ENCODE data around the gene NFE2L1. TPM values are rescaled to one million over a fixed set of nuclear protein-coding genes. Genes with fewer than 3 reads are reported as not detected.

NFE2L1 gene
- total RNA-seq, 1 experiment from 2014 or later: 135 TPM

- ChIA-PET CTCF (no interaction called here), RAD21 (ENCODE audit: low non-redundant PET in 1 of 2, low total read pairs in 2 of 2, uncharacterized antibody in 2 of 2, unreplicated experiment in 2 of 2) (no interaction called here), POLR2A (no interaction called here)
- ATAC-seq: no peak
- TF ChIP-seq EZH2phosphoT487 (IDR thresholded peaks at IDR 0.05; ENCODE audit: borderline replicate concordance): no peak
- no peak for TF ChIP-seq POLR2A (IDR thresholded peaks at IDR 0.05; ENCODE audit: borderline replicate concordance, extremely low read depth, insufficient read depth, insufficient read length)
- Histone ChIP-seq H4K20me1 (ENCODE audit: insufficient read depth) (no peaks in the 10 kb centered on the region), H3K9ac (ENCODE audit: low read length) (no peak overlapping the region), H3K4me3 (replicated peaks in 1 of 2; ENCODE audit: low read depth in 1 of 2, low read length in 2 of 2) (no peak overlapping the region), H3K9me2 (ENCODE audit: insufficient read depth) (no peaks in the 10 kb centered on the region), H3K4me1 (ENCODE audit: control insufficient read depth in 1 of 2, insufficient read depth in 2 of 2, low read length in 2 of 2) (peaks cover 5 to 17% of the 10 kb centered on the region in 2 experiments; a peak in 3 of 4 replicates), H3K4me2 (ENCODE audit: low read length) (peak overlapping the region; percentile 75), H3K79me2 (ENCODE audit: insufficient read depth, low read length) (no peaks in the 10 kb centered on the region), H3K9me3 (ENCODE audit: control insufficient read depth in 1 of 2, insufficient read depth in 1 of 2, low read depth in 1 of 2, low read length in 2 of 2) (no peaks in the 10 kb centered on the region), H3K36me3 (ENCODE audit: control insufficient read depth in 1 of 2, insufficient read depth in 2 of 2, low read length in 2 of 2) (no peaks in the 10 kb centered on the region), H3K27me3 (ENCODE audit: insufficient read depth, low read length) (no peaks in the 10 kb centered on the region), H2AFZ (ENCODE audit: low read depth, low read length, poor library complexity, severe bottlenecking) (peak overlapping the region; percentile 55), H3K27ac (ENCODE audit: low read depth, low read length) (no peak overlapping the region)
- intact Hi-C loops (cut with micrococcal nuclease): no loop called here
- no peak for DNase-seq (ENCODE audit: low read depth, low spot score)
- no TSS peak for BruUV-seq (replicated peaks)
Measured at GRCh38 chr17:48012654-48013053, 35.5 kb upstream of the NFE2L1 start.

- H2AFZ ChIP-seq (ENCODE audit: low read depth, low read length, poor library complexity, severe bottlenecking): no peak overlapping the region
- no peak overlapping the region for H3K4me3 ChIP-seq (replicated peaks in 1 of 2; ENCODE audit: low read depth in 1 of 2, low read length in 2 of 2)
- H3K9ac ChIP-seq (ENCODE audit: low read length): no peak overlapping the region
- H3K27me3 ChIP-seq (ENCODE audit: insufficient read depth, low read length): no peaks in the 10 kb centered on the region
- H3K4me1 ChIP-seq (ENCODE audit: control insufficient read depth in 1 of 2, insufficient read depth in 2 of 2, low read length in 2 of 2): peaks cover 5 to 20% of the 10 kb centered on the region in 2 experiments; a peak in 3 of 4 replicates
- no peaks in the 10 kb centered on the region for H3K36me3 ChIP-seq (ENCODE audit: control insufficient read depth in 1 of 2, insufficient read depth in 2 of 2, low read length in 2 of 2)
- CTCF ChIA-PET: interaction anchor here (1.3 to 8.5 kb wide), 4 partner anchors 65 to 172 kb away, joined by 3 to 86 read pairs (median 44); partner anchors contain the start of gene SCRN2
- no peaks in the 10 kb centered on the region for H3K9me2 ChIP-seq (ENCODE audit: insufficient read depth)
- DNase-seq (ENCODE audit: low read depth, low spot score): no peak
- no TSS peak for BruUV-seq (replicated peaks)
- no peak for ATAC-seq
- POLR2A ChIA-PET: no interaction called here
- H3K27ac ChIP-seq (ENCODE audit: low read depth, low read length): no peak overlapping the region
- RAD21 ChIA-PET (ENCODE audit: low non-redundant PET in 1 of 2, low total read pairs in 2 of 2, uncharacterized antibody in 2 of 2, unreplicated experiment in 2 of 2): no interaction called here
- intact Hi-C loops (cut with micrococcal nuclease): no loop called here
- H4K20me1 ChIP-seq (ENCODE audit: insufficient read depth): no peaks in the 10 kb centered on the region
- H3K4me2 ChIP-seq (ENCODE audit: low read length): no peak overlapping the region
- no peaks in the 10 kb centered on the region for H3K9me3 ChIP-seq (ENCODE audit: control insufficient read depth in 1 of 2, insufficient read depth in 1 of 2, low read depth in 1 of 2, low read length in 2 of 2)
- H3K79me2 ChIP-seq (ENCODE audit: insufficient read depth, low read length): no peaks in the 10 kb centered on the region
- no peak for TF ChIP-seq CEBPB (IDR thresholded peaks at IDR 0.05; ENCODE audit: low read depth)
- no peak for TF ChIP-seq ZFX (IDR thresholded peaks at IDR 0.05)
- TF ChIP-seq SP1 (IDR thresholded peaks at IDR 0.05; ENCODE audit: low read depth): no peak
- TF ChIP-seq SIN3A (IDR thresholded peaks at IDR 0.05; ENCODE audit: low read depth): no peak
- TF ChIP-seq EGR1 (IDR thresholded peaks at IDR 0.05; ENCODE audit: low read depth): no peak
- no peak for TF ChIP-seq YY1 (IDR thresholded peaks at IDR 0.05; ENCODE audit: extremely low read depth, insufficient replicate concordance, low read depth, low read length)
- TF ChIP-seq EZH2phosphoT487 (IDR thresholded peaks at IDR 0.05; ENCODE audit: borderline replicate concordance): no peak
- TF ChIP-seq ELF1 (IDR thresholded peaks at IDR 0.05; ENCODE audit: borderline replicate concordance, low read depth): no peak
- TF ChIP-seq CTCF (IDR thresholded peaks at IDR 0.05 in 2 of 3, conservative IDR thresholded peaks at IDR 0.05 in 1 of 3; ENCODE audit: borderline replicate concordance in 1 of 3, insufficient read depth in 1 of 3, low read depth in 2 of 3, low read length in 2 of 3): no peak
- no peak for TF ChIP-seq ZNF274 (IDR thresholded peaks at IDR 0.05; ENCODE audit: low read depth, low read length)
- TF ChIP-seq POLR2A (IDR thresholded peaks at IDR 0.05; ENCODE audit: borderline replicate concordance, extremely low read depth, insufficient read depth, insufficient read length): no peak
- no peak for TF ChIP-seq TCF7L2 (IDR thresholded peaks at IDR 0.05; ENCODE audit: borderline replicate concordance, extremely low read depth, insufficient read depth, insufficient read length)
- TF ChIP-seq POLR2AphosphoS5 (IDR thresholded peaks at IDR 0.05; ENCODE audit: low read depth, low read length): no peak
- no peak for TF ChIP-seq SRF (IDR thresholded peaks at IDR 0.05; ENCODE audit: low read depth)
- TF ChIP-seq FOSL1 (IDR thresholded peaks at IDR 0.05; ENCODE audit: low read depth): no peak
- TF ChIP-seq ATF3 (IDR thresholded peaks at IDR 0.05): no peak
- no peak for TF ChIP-seq RAD21 (IDR thresholded peaks at IDR 0.05; ENCODE audit: low read depth)
Measured at GRCh38 chr17:48013876-48014594, 34.1 kb upstream of the NFE2L1 start.

Data from HCT116 (cell line).